Vagina (tissue), 2 donors: ENCODE data around the gene LRRTM3.

Experiments
- CTCF ChIP-seq, 3 experiments: fragments of 450-650 bp in 2 of 3; fragments of 200-600 bp in 1 of 3; sonication (generic) in 1 of 3; IDR thresholded peaks; one replicate each; pipeline ENCODE4 v1.5.1; 2017 to 2019; ENCODE audit warnings: antibody characterized with exemption in 3 of 3, mild to moderate bottlenecking in 2 of 3, moderate library complexity in 2 of 3
- POLR2A ChIP-seq, 2 donors: fragments of 450-650 bp; IDR thresholded peaks; one replicate each; pipeline ENCODE4 v1.6.1; 2017; ENCODE audit warnings: antibody characterized with exemption in 2 of 2, mild to moderate bottlenecking in 2 of 2, moderate library complexity in 2 of 2

- TF ChIP-seq POLR2A (IDR thresholded peaks at IDR 0.05) (no peak), CTCF (IDR thresholded peaks at IDR 0.05) (no peak)
Observed at GRCh38 chr10:67017218-67017617, 91.4 kb downstream of the LRRTM3 start.
